A549 (cell line): ENCODE results near the gene SBF2.

Experiments used
- BHLHE40 ChIP-seq: IDR thresholded peaks from 2 replicates; pipeline ENCODE4 v1.6.1; 2012; ENCODE audit warnings: low read depth, low read length, inconsistent platforms
- EHMT2 ChIP-seq: fragments of 200-600 bp; sonication (generic); IDR thresholded peaks from 2 replicates; pipeline ENCODE4 v1.6.1; 2016; ENCODE audit warnings: antibody characterized with exemption, low read depth, mild to moderate bottlenecking, moderate library complexity
- ESRRA ChIP-seq: fragments of 150-350 bp; IDR thresholded peaks from 2 replicates; pipeline ENCODE4 v1.6.1; 2014; ENCODE audit warnings: mild to moderate bottlenecking, low read length, borderline replicate concordance
- JUN ChIP-seq, 2 experiments: fragments of >200 bp; sonication (Bioruptor Twin); formaldehyde crosslinking; IDR thresholded peaks; 2 replicates in 1 of 2; 3 replicates in 1 of 2; pipeline ENCODE4 v1.6.1; 2016 to 2017
- KDM1A ChIP-seq: fragments of 200-600 bp; sonication (generic); IDR thresholded peaks from 2 replicates; pipeline ENCODE4 v1.6.1; 2016; ENCODE audit warnings: low read depth, mild to moderate bottlenecking
- NFE2L2 ChIP-seq: fragments of 150-350 bp; conservative IDR thresholded peaks from 2 replicates; pipeline ENCODE4 v1.6.1; 2014; ENCODE audit warnings: low read length
- NR3C1 ChIP-seq: fragments of >200 bp; sonication (Bioruptor Twin); formaldehyde crosslinking; IDR thresholded peaks from 3 replicates; pipeline ENCODE4 v1.6.1; 2017
- POLR2A ChIP-seq: IDR thresholded peaks from 2 replicates; pipeline ENCODE4 v1.6.1; 2012; ENCODE audit warnings: mild to moderate bottlenecking, low read length
- POLR2AphosphoS2 ChIP-seq: conservative IDR thresholded peaks from 2 replicates; pipeline ENCODE4 v1.6.1; 2012; ENCODE audit warnings: low read length, improper control_type of control experiment, inconsistent platforms
- SREBF2 ChIP-seq: fragments of 450-650 bp; IDR thresholded peaks from 2 replicates; pipeline ENCODE4 v1.6.1; 2014; ENCODE audit warnings: mild to moderate bottlenecking, moderate library complexity
- TF ChIP-seq, protein P1 (sequence below): fragments of >200 bp; sonication (Bioruptor Twin); formaldehyde crosslinking; IDR thresholded peaks from 3 replicates; pipeline ENCODE4 v1.5.1; 2016
- TF ChIP-seq, protein P2 (sequence below): IDR thresholded peaks from 2 replicates; pipeline ENCODE4 v1.6.1; 2012; ENCODE audit warnings: low read depth, borderline replicate concordance
- TF ChIP-seq, protein P3 (sequence below): fragments of 150-350 bp; IDR thresholded peaks from 2 replicates; pipeline ENCODE4 v1.6.1; 2014; ENCODE audit warnings: low read depth, mild to moderate bottlenecking, low read length
- TF ChIP-seq, protein P4 (sequence below): fragments of 250-450 bp; sonication (Bioruptor Pico); IDR thresholded peaks from 2 replicates; pipeline ENCODE4 v1.5.0; 2021; ENCODE audit warnings: mild to moderate bottlenecking, moderate library complexity, borderline replicate concordance

DNA sequence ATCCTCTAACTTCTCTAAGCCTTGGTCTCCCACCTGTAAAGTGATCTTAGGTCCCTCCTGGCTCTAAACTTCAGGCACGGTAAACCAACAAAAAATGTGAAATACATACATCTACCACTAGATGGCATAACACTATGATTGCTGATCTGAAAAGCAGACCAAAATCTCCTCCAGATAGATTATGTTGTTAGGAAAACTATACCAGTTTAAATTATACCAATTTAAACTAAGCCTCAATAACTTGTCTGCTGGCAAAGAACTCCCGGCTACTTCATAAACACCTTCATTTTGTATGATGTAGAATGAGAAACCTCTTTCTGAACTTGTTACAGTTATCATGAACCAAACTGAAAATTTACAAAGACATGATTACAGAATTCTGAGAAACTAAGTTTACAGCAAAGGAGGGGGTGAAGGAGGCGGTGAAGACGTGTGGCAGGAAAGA lies 85.9 kb downstream of the SBF2 start:
- TF ChIP-seq, protein P1, sequence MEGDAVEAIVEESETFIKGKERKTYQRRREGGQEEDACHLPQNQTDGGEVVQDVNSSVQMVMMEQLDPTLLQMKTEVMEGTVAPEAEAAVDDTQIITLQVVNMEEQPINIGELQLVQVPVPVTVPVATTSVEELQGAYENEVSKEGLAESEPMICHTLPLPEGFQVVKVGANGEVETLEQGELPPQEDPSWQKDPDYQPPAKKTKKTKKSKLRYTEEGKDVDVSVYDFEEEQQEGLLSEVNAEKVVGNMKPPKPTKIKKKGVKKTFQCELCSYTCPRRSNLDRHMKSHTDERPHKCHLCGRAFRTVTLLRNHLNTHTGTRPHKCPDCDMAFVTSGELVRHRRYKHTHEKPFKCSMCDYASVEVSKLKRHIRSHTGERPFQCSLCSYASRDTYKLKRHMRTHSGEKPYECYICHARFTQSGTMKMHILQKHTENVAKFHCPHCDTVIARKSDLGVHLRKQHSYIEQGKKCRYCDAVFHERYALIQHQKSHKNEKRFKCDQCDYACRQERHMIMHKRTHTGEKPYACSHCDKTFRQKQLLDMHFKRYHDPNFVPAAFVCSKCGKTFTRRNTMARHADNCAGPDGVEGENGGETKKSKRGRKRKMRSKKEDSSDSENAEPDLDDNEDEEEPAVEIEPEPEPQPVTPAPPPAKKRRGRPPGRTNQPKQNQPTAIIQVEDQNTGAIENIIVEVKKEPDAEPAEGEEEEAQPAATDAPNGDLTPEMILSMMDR = peak; percentile 80
- TF ChIP-seq POLR2AphosphoS2 (no peak), NFE2L2 (no peak), POLR2A (no peak), ESRRA (no peak), NR3C1 (no peak), SREBF2 (no peak), KDM1A (no peak), EHMT2 (no peak), BHLHE40 (no peak), JUN (IDR thresholded peaks at IDR 0.05) (no peak)
- TF ChIP-seq, protein P2, sequence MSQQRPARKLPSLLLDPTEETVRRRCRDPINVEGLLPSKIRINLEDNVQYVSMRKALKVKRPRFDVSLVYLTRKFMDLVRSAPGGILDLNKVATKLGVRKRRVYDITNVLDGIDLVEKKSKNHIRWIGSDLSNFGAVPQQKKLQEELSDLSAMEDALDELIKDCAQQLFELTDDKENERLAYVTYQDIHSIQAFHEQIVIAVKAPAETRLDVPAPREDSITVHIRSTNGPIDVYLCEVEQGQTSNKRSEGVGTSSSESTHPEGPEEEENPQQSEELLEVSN = no peak
- TF ChIP-seq, protein P3, sequence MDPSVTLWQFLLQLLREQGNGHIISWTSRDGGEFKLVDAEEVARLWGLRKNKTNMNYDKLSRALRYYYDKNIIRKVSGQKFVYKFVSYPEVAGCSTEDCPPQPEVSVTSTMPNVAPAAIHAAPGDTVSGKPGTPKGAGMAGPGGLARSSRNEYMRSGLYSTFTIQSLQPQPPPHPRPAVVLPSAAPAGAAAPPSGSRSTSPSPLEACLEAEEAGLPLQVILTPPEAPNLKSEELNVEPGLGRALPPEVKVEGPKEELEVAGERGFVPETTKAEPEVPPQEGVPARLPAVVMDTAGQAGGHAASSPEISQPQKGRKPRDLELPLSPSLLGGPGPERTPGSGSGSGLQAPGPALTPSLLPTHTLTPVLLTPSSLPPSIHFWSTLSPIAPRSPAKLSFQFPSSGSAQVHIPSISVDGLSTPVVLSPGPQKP = no peak
- TF ChIP-seq, protein P4, sequence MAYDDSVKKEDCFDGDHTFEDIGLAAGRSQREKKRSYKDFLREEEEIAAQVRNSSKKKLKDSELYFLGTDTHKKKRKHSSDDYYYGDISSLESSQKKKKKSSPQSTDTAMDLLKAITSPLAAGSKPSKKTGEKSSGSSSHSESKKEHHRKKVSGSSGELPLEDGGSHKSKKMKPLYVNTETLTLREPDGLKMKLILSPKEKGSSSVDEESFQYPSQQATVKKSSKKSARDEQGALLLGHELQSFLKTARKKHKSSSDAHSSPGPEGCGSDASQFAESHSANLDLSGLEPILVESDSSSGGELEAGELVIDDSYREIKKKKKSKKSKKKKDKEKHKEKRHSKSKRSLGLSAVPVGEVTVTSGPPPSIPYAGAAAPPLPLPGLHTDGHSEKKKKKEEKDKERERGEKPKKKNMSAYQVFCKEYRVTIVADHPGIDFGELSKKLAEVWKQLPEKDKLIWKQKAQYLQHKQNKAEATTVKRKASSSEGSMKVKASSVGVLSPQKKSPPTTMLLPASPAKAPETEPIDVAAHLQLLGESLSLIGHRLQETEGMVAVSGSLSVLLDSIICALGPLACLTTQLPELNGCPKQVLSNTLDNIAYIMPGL (CRISPR knock-in tag) = no peak
